Stimulated activated CD4-positive, alpha-beta T cell treated with anti-CD3 and anti-CD28 coated beads, Interleukin-4, amount 100 ng/mL, for 48 hours (primary cell): Measurements from ENCODE around the gene CDKL5.

Experiments used
- DNase-seq, 2 donors: peaks; one replicate each; pipeline ENCODE4 v3.0.0-alpha.2; 2020; ENCODE audit warnings: low read depth in 2 of 2

CDKL5 gene

DNA sequence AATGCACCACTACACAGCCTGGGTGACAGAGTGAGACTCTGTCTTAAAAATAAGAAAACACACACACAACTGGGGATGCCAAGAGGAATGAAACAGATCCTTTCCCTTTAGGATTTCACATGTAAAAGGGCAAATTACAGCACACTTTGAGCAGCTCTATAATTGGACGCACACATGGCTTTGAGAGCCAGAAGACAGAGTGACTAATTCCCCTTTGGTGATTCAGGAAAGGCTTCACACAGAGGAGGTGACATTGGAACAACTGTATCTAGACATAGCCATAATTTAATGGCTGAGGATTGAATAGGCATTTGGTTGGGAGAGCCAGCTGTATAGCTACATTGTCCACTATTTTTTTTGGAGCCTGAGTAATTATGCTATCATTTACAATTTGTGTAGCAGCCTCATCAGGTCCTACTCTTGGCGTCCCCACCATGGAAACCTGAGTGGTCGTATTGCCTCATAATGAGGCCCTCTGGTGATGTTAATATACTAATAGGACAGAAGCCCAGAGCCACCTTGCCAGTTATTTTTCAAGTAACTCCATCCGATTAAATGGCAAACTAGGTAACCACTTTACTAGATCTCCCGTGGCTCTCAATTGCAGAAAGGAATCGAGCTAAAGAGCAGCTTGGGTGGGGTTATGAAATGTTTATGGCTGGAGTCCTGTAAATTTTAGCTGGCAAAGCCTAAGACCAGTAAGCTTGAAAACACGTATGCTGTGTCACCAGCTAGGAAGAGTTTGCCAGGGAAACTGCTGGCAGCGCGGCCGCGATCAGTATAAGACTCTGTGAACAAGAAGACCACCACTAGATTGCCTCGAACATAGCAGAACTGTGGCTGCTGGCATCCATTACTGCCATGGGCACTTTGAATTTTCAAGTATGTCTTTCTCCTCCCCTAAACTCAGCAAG, 273.6 kb downstream of the CDKL5 start:
- DNase-seq = no peak

GRCh38 chrX:18701621-18702361, 276.4 kb downstream of the CDKL5 start:
- no peak for DNase-seq

DNA sequence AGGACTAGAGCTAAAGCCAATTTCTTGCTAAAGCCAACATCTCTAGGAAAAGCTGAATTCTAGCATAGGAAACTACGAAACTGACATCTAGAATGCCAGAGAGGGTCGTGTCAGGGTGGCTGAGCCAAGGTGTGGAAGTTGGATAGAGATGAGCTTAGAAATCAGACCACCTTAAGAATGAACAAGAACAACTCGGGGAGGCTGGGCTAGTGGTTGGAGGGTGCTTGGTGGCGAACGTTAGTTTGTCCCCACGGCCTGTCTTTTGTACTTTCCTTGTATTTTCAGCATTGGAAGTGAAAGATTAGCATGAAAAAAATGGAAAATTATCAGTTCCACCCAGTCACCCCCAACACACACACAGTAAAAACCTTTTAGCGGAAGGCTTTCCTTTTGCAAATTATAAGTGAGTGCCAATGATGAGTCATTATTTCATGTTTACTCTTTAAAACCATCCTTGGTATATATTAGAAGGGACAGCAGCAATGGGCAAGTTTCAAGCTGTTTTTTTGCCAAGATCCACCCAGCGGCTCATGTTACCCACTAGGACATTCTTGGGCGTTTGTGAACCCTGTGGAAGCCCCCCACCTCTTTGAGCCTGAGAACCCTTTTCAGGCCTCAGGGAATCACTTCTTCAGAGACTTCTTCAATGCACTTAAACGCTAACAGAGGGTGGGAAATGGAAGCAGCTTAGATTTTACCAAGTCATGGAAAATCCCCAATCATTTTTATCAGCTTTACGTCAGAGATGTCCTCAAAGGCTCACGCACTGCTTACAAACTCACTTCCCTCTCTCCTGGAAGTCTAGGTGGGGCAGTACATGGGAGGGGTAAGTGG, 277.2 kb downstream of the CDKL5 start:
- DNase-seq = no peak
